Loucy (cell line): ENCODE measurements around the gene TLE2.

ENCODE experiments used
- EZH2phosphoT487 ChIP-seq: fragments of 200-600 bp; IDR thresholded peaks from 2 replicates; pipeline ENCODE4 v1.6.1; 2018; ENCODE audit warnings: antibody characterized with exemption, mild to moderate bottlenecking, moderate library complexity, borderline replicate concordance
- TF ChIP-seq, protein P1 (sequence below): fragments of 200-600 bp; sonication (generic); conservative IDR thresholded peaks from 2 replicates; pipeline ENCODE4 v1.5.1; 2014; ENCODE audit warnings: mild to moderate bottlenecking, antibody characterized with exemption, low read length

DNA sequence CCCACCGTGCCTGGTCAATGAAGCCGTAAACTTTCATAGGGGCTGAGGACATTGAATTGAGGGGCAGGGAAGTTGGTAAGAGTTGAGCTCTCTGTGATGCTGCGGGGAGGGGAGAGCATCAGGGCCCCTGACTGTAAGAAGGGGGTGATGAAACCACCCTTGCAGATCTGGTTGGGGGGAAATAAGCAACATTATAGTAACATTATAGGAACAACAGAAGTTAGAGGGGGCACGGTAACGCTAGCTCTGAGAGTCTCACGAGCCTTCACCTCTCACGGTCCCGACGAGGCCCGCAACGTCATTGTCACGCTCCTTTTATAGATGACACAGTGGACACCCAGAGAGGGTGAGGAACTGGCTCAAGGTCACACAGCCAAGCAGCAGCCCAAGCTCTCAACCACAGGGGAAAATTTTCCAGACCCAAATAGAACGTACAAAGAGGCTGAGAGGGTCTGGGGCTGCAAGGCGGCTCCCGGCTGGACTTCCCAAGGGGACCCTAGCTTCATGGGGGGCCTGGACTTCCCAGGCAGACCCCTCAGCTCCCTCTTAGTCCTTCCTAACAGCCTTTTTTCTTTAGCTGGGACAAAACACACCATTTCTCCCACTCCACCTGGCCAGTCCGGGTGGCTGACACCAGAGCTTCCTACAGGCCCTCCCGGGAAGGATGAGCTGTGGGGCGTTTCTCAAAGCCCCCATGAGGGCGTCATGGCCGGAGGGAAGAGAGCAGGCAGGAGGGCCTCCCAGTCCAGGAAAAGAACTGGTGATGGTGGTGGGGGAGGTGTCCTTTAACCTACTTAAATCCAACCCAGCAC is 29.1 kb upstream of the TLE2 start:
- TF ChIP-seq, protein P1, sequence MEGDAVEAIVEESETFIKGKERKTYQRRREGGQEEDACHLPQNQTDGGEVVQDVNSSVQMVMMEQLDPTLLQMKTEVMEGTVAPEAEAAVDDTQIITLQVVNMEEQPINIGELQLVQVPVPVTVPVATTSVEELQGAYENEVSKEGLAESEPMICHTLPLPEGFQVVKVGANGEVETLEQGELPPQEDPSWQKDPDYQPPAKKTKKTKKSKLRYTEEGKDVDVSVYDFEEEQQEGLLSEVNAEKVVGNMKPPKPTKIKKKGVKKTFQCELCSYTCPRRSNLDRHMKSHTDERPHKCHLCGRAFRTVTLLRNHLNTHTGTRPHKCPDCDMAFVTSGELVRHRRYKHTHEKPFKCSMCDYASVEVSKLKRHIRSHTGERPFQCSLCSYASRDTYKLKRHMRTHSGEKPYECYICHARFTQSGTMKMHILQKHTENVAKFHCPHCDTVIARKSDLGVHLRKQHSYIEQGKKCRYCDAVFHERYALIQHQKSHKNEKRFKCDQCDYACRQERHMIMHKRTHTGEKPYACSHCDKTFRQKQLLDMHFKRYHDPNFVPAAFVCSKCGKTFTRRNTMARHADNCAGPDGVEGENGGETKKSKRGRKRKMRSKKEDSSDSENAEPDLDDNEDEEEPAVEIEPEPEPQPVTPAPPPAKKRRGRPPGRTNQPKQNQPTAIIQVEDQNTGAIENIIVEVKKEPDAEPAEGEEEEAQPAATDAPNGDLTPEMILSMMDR: no peak
- TF ChIP-seq EZH2phosphoT487: no peak
